MCF 10A (cell line): ENCODE results near the gene METRNL. TPM values are rescaled to one million over a fixed set of nuclear protein-coding genes. Genes with fewer than 3 reads are reported as not detected.

Experiments
- BruUV-seq: library from RNA; stranded (reverse); fragments of 400-500 nt; replicated peaks from 2 replicates; lab custom pipeline; 2021; lab: Mats Ljungman, UMichigan
- CTCF ChIA-PET: fragments of 300-600 bp; sonication (Branson Sonifier 250); formaldehyde crosslinking; extraction: SDS; loops from one replicate; lab custom pipeline; 2021; ENCODE audit warnings: antibody characterized with exemption, inconsistent platforms; lab: Yijun Ruan, JAX
- POLR2A ChIA-PET: fragments of 300-600, 350-650 bp; sonication (Branson Sonifier 250); formaldehyde crosslinking; extraction: SDS; loops from one replicate; lab custom pipeline; 2020; ENCODE audit warnings: antibody characterized with exemption, inconsistent platforms; lab: Yijun Ruan, JAX
- DNase-seq: peaks from one replicate; pipeline ENCODE4 v3.0.0-alpha.2; 2018; ENCODE audit not compliant: unreplicated experiment
- H3K27ac Mint-ChIP-seq: one replicate; pipeline ENCODE4 v1.8.0; 2022; ENCODE audit warnings: mild to moderate bottlenecking, low read depth, mixed read lengths; ENCODE audit not compliant: unreplicated experiment
- H3K27me3 Mint-ChIP-seq: one replicate; pipeline ENCODE4 v1.8.0; 2022; ENCODE audit warnings: mixed read lengths; ENCODE audit not compliant: insufficient read depth, unreplicated experiment
- H3K36me3 Mint-ChIP-seq: one replicate; pipeline ENCODE4 v1.8.0; 2022; ENCODE audit warnings: mild to moderate bottlenecking, moderate library complexity, mixed read lengths; ENCODE audit not compliant: insufficient read depth, unreplicated experiment
- H3K4me1 Mint-ChIP-seq: one replicate; pipeline ENCODE4 v1.8.0; 2022; ENCODE audit warnings: mixed read lengths; ENCODE audit not compliant: insufficient read depth, unreplicated experiment
- H3K4me3 Mint-ChIP-seq: one replicate; pipeline ENCODE4 v1.8.0; 2022; ENCODE audit warnings: mild to moderate bottlenecking, moderate library complexity, mixed read lengths; ENCODE audit not compliant: unreplicated experiment
- H3K9me3 Mint-ChIP-seq: one replicate; pipeline ENCODE4 v1.8.0; 2022; ENCODE audit warnings: mixed read lengths; ENCODE audit not compliant: unreplicated experiment
- intact Hi-C: fragments of 100-400 bp; cut with micrococcal nuclease; formaldehyde crosslinking; loops from 2 replicates; pipeline ENCODE4 v1.14.1; 2022
- total RNA-seq: library from RNA; stranded (reverse); gene quantifications from 2 replicates; pipeline ENCODE4 v1.2.3, GENCODE V29; 2022
- TF ChIP-seq, protein P1 (sequence below): fragments of 200-600 bp; IDR thresholded peaks from one replicate; pipeline ENCODE4 v1.8.0; 2022; ENCODE audit warnings: antibody characterized with exemption, mild to moderate bottlenecking; ENCODE audit not compliant: unreplicated experiment

Gene METRNL
- total RNA-seq, 1 experiment from 2014 or later, result 14.5 TPM

DNA sequence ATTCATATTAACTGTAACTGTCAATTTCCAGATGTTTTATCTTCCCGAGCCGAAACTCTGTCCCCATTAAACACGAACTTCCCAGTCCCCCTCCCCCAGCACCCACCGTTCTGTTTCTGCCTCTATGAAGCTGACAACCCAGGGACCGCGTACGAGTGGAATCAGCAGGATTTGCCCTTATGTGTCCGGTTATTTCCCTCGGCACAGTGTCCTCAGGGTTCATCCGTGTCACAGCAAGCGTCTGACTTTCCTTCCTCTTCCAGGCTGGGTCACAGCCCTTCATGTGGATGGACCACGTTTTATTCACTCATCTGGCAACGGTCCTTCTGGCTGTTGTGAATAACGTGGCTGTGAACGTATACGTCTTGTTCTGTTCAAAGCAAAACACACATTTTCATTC, 31.3 kb downstream of the METRNL start:
- POLR2A ChIA-PET, result no interaction called here
- intact Hi-C loops, result no loop called here
- TF ChIP-seq, protein P1, sequence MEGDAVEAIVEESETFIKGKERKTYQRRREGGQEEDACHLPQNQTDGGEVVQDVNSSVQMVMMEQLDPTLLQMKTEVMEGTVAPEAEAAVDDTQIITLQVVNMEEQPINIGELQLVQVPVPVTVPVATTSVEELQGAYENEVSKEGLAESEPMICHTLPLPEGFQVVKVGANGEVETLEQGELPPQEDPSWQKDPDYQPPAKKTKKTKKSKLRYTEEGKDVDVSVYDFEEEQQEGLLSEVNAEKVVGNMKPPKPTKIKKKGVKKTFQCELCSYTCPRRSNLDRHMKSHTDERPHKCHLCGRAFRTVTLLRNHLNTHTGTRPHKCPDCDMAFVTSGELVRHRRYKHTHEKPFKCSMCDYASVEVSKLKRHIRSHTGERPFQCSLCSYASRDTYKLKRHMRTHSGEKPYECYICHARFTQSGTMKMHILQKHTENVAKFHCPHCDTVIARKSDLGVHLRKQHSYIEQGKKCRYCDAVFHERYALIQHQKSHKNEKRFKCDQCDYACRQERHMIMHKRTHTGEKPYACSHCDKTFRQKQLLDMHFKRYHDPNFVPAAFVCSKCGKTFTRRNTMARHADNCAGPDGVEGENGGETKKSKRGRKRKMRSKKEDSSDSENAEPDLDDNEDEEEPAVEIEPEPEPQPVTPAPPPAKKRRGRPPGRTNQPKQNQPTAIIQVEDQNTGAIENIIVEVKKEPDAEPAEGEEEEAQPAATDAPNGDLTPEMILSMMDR, result no peak
- DNase-seq, result no peak
- Mint-ChIP-seq H3K4me1 (peaks cover 15% of the 10 kb centered on the region), H3K27me3 (peaks cover 13% of the 10 kb centered on the region), H3K9me3 (no peaks in the 10 kb centered on the region), H3K36me3 (no peaks in the 10 kb centered on the region), H3K27ac (no peak overlapping the region), H3K4me3 (peak overlapping the region; percentile 78)
- no TSS peak for BruUV-seq
- CTCF ChIA-PET, result no interaction called here

DNA sequence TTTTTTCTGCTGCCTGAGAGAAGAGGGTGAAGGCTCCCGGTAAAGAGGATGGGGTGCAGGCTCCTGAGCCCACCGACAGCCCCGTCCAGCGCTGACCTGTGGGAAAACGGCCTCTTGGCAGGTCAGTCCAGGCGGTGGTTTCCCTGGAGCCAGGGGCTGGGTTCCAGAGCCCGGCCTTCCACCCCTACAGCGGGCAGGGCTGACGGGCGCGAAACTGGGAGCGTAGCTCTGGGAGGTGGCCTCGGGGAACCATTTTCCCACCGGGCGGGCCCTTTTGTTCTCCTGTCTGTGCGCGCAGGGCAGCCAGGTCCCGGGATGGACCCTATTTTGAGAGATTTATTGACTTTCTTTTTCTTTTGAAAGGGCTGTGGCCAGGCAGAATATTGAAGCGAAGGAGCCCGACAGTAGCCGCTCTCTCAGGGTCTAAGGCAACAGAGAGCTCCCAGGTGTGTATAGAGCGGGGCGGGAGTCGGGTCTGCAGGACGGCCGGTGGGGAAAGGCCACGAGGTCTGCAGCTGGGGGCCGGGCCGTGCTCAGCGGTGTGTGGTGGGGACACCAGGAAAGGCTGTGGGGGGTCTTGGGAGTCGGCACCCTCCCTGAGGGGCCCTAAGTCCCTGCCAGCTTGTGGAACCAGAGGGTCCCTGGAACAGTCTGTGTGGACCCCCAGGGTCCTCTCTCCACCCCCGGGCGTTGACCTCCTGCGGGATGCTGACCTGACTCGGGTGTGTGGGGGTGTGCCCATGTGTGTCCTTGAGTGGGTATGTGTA, 32.3 kb downstream of the METRNL start:
- Mint-ChIP-seq H3K4me3 (no peak overlapping the region), H3K27ac (no peak overlapping the region), H3K9me3 (no peaks in the 10 kb centered on the region), H3K36me3 (no peaks in the 10 kb centered on the region), H3K27me3 (peaks cover 13% of the 10 kb centered on the region), H3K4me1 (peaks cover 15% of the 10 kb centered on the region)
- no TSS peak for BruUV-seq
- DNase-seq, result no peak
- TF ChIP-seq, protein P1, result no peak
- ChIA-PET POLR2A (no interaction called here), CTCF (no interaction called here)
- intact Hi-C loops, result no loop called here

DNA sequence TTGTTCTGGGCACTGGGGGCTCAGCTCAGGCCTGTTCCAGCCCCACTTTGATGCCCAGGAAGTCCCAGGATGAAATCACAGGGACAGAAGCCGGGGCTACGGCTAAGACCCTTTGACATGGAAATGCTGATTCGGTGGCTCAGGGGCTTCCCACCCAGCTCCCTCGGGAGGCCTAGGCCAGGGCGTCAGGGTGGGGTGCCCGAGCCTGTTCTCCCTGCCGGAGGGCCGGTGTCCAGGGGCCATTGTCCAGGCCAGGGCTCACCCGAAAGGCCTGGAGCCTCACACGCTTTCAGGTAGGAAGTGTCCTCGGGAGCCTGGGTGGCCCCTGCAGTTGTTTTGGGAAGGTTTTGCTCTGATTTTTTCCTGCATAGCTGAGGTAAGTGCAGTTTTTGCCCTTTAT, 34.0 kb downstream of the METRNL start:
- Mint-ChIP-seq H3K9me3 (no peaks in the 10 kb centered on the region), H3K36me3 (no peaks in the 10 kb centered on the region), H3K27ac (no peak overlapping the region), H3K4me1 (peaks cover 15% of the 10 kb centered on the region), H3K27me3 (peaks cover 13% of the 10 kb centered on the region), H3K4me3 (no peak overlapping the region)
- BruUV-seq, result no TSS peak
- ChIA-PET POLR2A (no interaction called here), CTCF (no interaction called here)
- no peak for DNase-seq
- TF ChIP-seq, protein P1, result no peak
- intact Hi-C loops, result no loop called here

DNA sequence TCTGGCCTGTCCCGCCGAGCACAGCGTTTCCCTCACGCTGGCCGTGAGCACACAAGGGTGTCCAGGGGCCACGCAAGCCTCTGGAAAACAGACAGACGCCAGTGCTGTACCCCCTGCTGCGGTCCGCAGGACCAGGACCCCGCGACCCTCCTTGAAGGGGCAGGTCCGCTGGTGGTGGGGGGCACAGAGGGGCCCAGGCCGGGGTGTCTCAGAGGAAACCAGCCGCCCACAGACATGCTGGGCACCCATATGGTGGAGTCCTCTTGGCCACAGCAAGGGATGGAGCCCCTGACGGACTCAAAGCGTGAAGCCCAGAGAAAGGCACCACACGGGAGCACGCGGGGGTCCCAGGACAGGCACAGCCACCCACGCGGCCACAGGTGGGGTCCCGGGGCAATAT, 34.4 kb downstream of the METRNL start:
- ChIA-PET CTCF (no interaction called here), POLR2A (no interaction called here)
- no peak for DNase-seq
- H3K4me3 Mint-ChIP-seq, result no peak overlapping the region
- TF ChIP-seq, protein P1, result no peak
- H3K9me3 Mint-ChIP-seq, result no peaks in the 10 kb centered on the region
- BruUV-seq, result no TSS peak
- intact Hi-C loops, result no loop called here
- no peak overlapping the region for H3K27ac Mint-ChIP-seq
- peaks cover 15% of the 10 kb centered on the region for H3K4me1 Mint-ChIP-seq
- peaks cover 13% of the 10 kb centered on the region for H3K27me3 Mint-ChIP-seq
- H3K36me3 Mint-ChIP-seq, result no peaks in the 10 kb centered on the region
